IPS-18c (cell line): ENCODE data around the gene ILKAP.

Experiments used
- H3K4me3 ChIP-seq: 2 replicates; pipeline ENCODE4 v1.7.0; 2013; ENCODE audit warnings: low read depth, mild to moderate bottlenecking, low read length, moderate library complexity; ENCODE audit not compliant: insufficient read depth
- H3K9me3 ChIP-seq: one replicate; pipeline ENCODE4 v1.6.1; 2013; ENCODE audit warnings: mild to moderate bottlenecking, low read length, moderate library complexity; ENCODE audit not compliant: control insufficient read depth, insufficient read depth

ILKAP gene

DNA sequence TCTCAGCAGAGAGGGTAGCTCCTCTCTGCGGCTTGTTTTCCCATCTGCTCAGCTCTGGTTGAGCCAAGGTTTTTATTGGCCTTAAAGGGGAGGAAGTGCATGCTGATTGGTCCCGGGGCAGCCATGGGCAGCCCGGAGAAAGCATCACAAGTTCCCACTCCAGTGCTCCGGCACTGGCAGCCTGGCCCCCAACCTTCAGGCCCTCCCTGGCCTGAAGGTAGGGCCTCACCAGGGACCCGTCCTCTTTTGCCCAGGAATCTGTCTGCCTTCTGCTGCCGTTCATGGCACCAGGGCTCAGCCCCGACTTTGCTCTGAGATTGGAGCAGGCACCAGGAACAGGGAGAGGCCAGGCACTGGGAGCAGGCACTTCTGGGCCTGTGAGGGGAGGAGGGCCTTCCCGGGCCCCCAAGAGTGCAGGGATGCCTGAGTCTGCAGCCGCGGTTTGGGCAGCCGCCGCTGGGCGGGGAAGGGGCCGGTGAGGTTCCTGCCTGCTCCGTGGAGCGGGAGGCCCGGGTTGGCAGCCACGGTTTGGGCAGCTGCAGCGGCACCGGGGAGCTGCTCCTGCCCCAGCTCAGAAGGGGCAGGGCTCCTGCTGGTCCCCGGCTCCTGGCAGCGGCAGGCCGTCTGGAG is 17.5 kb upstream of the ILKAP start:
- H3K9me3 ChIP-seq = no peaks in the 10 kb centered on the region
- no peak overlapping the region for H3K4me3 ChIP-seq

DNA sequence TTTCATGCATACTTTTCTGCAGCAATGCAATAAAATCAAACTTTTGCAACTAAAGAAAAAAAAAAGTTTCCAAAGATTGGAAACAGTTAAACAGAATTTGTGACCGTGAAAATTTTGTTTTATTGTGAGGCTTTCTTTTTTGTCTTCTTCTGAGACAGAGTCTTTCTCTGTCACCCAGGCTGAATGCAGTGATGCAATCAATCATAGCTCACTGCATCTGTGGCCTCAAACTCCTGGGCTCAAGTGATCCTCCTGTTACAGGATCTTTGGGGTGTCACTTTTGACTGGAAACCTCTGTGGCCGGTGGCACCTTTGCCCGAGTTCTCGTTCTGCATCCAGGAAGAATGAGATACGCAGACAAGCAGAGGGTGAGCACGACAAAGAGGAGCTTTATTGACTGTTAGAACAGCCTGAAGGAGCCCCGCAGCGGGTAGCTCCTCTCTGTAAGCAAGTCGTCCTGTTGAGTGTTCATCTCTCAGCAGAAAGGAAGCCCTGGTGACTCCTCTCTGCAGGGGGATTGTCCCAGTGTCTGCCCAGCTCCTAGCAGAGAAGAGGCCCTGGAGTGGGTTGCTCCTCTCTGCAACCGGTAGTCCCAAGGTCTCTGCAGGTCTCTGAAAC is 16.9 kb upstream of the ILKAP start:
- H3K9me3 ChIP-seq = no peaks in the 10 kb centered on the region
- no peak overlapping the region for H3K4me3 ChIP-seq

DNA sequence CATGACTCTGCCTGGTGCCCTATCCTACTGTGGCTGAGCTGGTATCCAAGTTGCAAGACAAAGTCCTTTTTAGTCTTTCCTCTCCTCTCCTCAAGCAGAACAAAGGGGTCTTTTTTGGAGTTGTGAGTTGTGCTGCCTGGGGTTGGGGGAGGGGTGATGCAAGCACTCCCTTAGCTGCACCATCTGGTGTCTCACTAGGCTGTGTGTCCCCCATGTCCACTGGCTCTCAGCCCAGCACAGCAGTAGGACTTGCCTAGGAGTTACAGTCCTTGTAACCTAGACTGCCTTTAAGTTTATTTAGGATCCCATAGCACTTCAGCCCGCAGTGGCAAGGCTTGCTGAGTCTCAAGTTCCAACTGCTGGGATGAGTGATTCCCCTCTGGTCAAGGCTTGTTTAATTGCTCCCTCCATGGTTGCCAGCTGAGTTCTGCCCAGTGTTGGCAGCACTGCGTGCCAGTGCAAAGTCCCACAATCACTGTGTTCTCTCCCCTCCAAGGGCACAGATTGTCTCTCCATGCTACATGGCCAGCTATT is 13.2 kb upstream of the ILKAP start:
- Histone ChIP-seq H3K9me3 (no peaks in the 10 kb centered on the region), H3K4me3 (no peak overlapping the region)

- H3K9me3 ChIP-seq = peaks cover 2% of the 10 kb centered on the region
- no peak overlapping the region for H3K4me3 ChIP-seq
Measured at GRCh38 chr2:238207006-238207405, 3.5 kb upstream of the ILKAP start.

DNA sequence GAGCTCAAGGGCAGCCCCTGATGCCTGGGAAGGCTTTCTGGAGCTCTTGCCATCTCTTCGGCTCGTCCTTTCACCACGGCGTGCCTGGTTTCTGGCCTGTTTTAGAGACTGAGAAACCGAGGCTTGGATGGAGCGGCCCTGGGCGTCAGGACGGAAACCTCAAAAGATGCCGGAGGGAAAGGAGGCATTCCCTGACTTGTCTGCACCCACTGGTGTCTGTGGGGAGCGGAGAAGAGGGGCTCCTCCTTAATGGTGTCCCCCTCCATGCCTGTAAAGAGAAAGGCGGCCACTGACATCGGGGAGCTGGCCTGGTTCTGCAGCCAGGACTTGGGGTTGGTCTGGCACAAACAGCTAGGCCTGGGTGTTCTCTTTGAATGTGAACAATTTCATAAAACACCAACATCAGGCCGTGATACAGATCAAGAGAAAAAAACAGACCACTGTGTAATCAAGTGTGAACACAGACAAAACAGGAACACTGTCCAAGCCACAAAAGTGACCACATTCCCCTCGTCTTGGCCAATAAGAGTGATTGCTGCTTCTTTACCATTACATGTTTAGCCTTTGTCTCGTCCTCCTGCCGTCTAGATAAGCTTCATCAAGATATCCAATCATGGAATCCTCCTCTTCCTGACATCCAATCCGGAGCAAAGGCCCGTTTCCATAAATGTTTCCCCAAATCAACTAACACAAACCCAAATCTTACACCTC is 633 bp upstream of the ILKAP start:
- Histone ChIP-seq H3K9me3 (peaks cover 2% of the 10 kb centered on the region), H3K4me3 (peak overlapping the region; percentile 48; the same call in 1 of the 2 replicates)

DNA sequence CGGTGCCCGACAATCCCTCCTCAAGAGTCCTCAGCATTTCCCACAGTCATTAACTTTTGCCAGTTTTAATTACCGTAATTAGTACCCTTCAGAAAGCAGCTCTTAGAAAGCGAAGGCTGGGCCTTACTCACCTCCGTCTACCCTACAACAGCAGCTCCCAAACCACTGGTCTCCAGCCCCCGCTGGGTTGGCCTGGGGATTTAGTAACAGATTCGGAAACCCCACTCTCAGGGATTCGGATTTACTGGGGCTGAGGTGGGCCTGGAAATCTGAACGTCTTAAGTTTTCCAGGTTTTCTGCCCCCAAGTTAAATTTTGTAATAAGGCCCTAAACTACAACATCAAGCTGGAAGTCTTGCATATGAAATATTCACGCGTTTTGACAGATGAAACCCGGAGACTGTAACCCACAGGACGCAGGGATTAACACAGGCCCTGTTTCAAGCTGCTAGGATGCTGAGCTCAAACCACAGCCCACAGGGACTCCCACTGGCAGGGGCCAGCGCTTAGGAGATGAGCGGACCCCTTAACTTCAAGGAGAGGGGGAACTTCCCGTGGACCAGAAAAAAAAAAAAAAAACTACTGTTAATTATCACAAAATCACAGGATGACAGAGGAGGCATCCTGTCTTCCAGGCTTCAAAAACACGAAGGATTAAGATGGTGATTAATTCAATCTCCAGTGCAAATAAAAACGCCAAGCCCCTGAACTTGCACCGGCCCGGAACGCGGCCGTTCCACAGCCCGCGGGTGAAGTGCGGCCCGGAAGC is 985 bp downstream of the ILKAP start:
- H3K9me3 ChIP-seq = peaks cover 2% of the 10 kb centered on the region
- H3K4me3 ChIP-seq = peak overlapping the region; percentile 70

DNA sequence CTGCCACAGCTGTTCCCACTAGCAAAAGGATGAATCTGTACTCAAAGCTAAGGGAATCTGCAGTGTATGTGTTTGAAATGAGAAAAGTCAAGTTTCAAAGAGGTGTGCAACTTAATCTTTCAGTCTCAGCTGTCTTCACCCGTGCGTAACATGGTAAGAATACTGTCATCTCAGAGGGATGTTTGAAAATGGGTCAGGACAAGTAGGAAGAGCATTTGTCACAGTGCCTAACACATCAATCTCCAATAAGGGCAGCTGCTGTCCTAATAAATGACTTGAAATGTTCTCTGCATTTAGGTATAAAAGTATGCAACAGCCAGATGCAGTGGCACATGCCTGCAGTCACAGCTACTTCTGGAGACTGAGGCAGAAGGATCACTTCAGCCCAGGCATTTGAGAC is 13.1 kb downstream of the ILKAP start:
- no peaks in the 10 kb centered on the region for H3K9me3 ChIP-seq
- H3K4me3 ChIP-seq = no peak overlapping the region

- Histone ChIP-seq H3K9me3 (no peaks in the 10 kb centered on the region), H3K4me3 (no peak overlapping the region)
Measured at GRCh38 chr2:238187618-238188548, 15.6 kb downstream of the ILKAP start.

- H3K4me3 ChIP-seq = no peak overlapping the region
- H3K9me3 ChIP-seq = no peaks in the 10 kb centered on the region
Measured at GRCh38 chr2:238183821-238184220, 19.7 kb downstream of the ILKAP start.

DNA sequence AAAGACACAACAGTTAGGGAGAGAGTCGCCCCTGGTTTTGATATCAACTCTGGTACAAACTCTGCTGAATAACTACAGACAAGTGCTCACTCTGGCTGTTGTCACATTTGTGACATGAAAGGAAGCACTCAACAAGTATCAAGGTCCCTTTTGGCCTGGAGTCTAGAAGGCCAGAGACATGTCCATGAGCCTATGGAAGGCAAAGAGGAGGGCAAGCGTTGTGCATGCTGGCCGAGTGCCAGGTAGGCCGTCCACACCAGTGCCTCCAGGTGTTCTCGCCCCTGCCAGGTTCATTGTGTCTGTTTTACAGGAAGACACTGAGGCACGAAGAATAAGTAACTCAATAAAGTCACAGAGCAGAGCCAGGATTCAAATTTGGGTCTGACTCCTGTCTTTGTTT is 21.1 kb downstream of the ILKAP start:
- H3K4me3 ChIP-seq = no peak overlapping the region
- H3K9me3 ChIP-seq = no peaks in the 10 kb centered on the region

DNA sequence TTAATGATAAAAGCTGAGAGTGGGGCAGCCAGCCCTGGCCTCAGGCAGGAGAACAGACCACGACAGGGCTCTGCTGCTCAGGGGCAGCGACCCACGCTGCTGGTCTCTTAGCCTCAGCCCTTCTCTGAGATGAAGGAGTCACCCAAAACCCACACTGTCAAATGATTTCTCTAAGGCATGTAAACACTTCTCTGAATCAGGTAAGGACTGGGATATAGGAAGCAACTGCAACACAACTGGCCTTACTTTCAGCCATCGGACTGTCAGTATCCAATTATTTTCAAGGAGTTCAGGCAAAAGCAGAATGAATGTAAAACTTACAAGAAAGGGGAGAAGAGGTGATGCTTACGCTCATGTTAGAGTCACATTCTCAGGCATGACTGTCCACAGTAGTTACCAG is 22.9 kb downstream of the ILKAP start:
- Histone ChIP-seq H3K4me3 (no peak overlapping the region), H3K9me3 (no peaks in the 10 kb centered on the region)

DNA sequence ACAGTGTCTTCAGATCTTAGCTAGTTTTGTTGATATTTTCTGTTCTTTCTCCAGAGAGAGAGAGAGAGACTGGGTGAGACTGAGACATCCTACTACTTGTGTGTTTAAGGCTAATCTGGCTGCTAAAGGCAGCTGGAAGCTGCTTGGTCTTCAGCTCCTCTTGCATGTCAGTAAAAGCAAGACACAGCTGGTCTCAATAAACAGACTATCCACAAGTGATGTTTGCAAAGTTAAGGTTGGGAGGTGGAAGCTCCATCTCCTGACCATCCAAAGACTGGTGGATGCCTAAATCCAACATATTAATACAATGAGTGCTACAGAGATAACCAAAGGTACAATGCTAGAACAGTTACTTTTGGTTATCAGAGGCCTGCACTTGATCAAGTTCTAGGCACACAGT is 26.9 kb downstream of the ILKAP start:
- Histone ChIP-seq H3K4me3 (no peak overlapping the region), H3K9me3 (no peaks in the 10 kb centered on the region)

- Histone ChIP-seq H3K4me3 (no peak overlapping the region), H3K9me3 (no peaks in the 10 kb centered on the region)
Measured at GRCh38 chr2:238174701-238175100, 28.8 kb downstream of the ILKAP start.

DNA sequence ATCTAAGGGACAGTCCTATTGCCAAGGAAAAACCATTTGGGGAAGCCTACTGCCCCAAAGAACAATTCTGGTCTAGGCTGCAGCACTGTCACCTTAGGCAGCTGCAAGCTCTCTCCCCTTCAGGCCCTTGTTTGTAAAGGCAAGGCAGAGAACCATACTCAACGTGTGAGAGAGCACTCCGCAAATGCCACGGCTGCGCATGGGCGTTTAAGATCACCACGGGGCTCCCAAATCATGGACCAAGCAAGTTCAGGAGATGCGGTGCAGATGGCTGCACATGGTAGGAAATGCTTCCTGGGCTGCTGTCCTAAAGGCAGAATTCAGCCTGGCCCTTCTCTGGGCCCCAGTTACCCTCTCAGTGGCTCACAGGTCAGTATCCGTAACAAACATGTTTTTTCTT is 29.2 kb downstream of the ILKAP start:
- Histone ChIP-seq H3K9me3 (no peaks in the 10 kb centered on the region), H3K4me3 (no peak overlapping the region)

- Histone ChIP-seq H3K4me3 (no peak overlapping the region), H3K9me3 (no peaks in the 10 kb centered on the region)
Measured at GRCh38 chr2:238173692-238174091, 29.8 kb downstream of the ILKAP start.

GRCh38 chr2:238172439-238172838 is 31.1 kb downstream of the ILKAP start:
- Histone ChIP-seq H3K9me3 (no peaks in the 10 kb centered on the region), H3K4me3 (no peak overlapping the region)
